H1 (cell line): Measurements from ENCODE around the gene DNASE1L1. TPM values are rescaled to one million over a fixed set of nuclear protein-coding genes. Genes with fewer than 3 reads are reported as not detected.

ENCODE experiments used
- CTCF ChIA-PET: fragments of 300-600 bp; sonication (Branson Sonifier 250); formaldehyde crosslinking; loops from one replicate; lab custom pipeline; 2021; ENCODE audit not compliant: partially characterized antibody; lab: Charles Lee
- POLR2A ChIA-PET: fragments of 300-600 bp; sonication (Branson Sonifier 250); formaldehyde crosslinking; loops from one replicate; lab custom pipeline; 2021; ENCODE audit warnings: inconsistent platforms; ENCODE audit not compliant: partially characterized antibody; lab: Charles Lee
- DNase-seq, 2 experiments: peaks; one replicate each; pipeline versions ENCODE4 v3.0.0 to v3.0.0-alpha.2; 2010 to 2022; ENCODE audit warnings: low spot score in 2 of 2, low read depth in 1 of 2, mixed read lengths in 1 of 2
- FAIRE-seq: peaks from 2 replicates; lab custom pipeline; 2011; peaks lifted over from hg19 to GRCh38; lab: Jason Lieb, UNC
- H2AFZ ChIP-seq: 2 replicates; pipeline ENCODE4 v1.8.1; 2012; ENCODE audit warnings: low read length, inconsistent platforms
- H2AK5ac ChIP-seq: 2 replicates; pipeline ENCODE4 v1.6.1; 2013; ENCODE audit warnings: low read depth, low read length
- H2BK120ac ChIP-seq: replicated peaks from 2 replicates; pipeline ENCODE3; 2013; ENCODE audit warnings: low read depth, low read length, inconsistent platforms
- H2BK12ac ChIP-seq: 2 replicates; pipeline ENCODE4 v1.6.1; 2013; ENCODE audit warnings: low read depth, low read length
- H2BK15ac ChIP-seq: 2 replicates; pipeline ENCODE4 v1.6.1; 2013; ENCODE audit warnings: low read length
- H2BK20ac ChIP-seq: 2 replicates; pipeline ENCODE4 v1.6.1; 2013; ENCODE audit warnings: low read length
- H2BK5ac ChIP-seq: 2 replicates; pipeline ENCODE4 v1.6.1; 2013; ENCODE audit warnings: low read depth, low read length
- H3K14ac ChIP-seq: 2 replicates; pipeline ENCODE4 v1.6.1; 2013; ENCODE audit warnings: inconsistent platforms; ENCODE audit not compliant: insufficient read length
- H3K18ac ChIP-seq: 2 replicates; pipeline ENCODE4 v1.6.1; 2013; ENCODE audit warnings: low read length; ENCODE audit errors: extremely low read depth
- H3K23ac ChIP-seq: 2 replicates; pipeline ENCODE4 v1.6.1; 2013; ENCODE audit warnings: inconsistent platforms; ENCODE audit not compliant: insufficient read length
- H3K23me2 ChIP-seq: 2 replicates; pipeline ENCODE4 v1.6.1; 2013; ENCODE audit warnings: low read depth, low read length
- H3K27ac ChIP-seq: 2 replicates; pipeline ENCODE4 v1.6.1; 2011; ENCODE audit warnings: low read depth, low read length, inconsistent platforms
- H3K27me3 ChIP-seq, 4 experiments: replicated peaks in 1 of 4; 1 replicate in 1 of 4; 2 replicates in 3 of 4; pipeline versions ENCODE4 v1.6.1 to v1.8.1; 2011 to 2013; ENCODE audit warnings: low read length in 3 of 4, mild to moderate bottlenecking in 3 of 4, inconsistent platforms in 2 of 4, mixed read lengths in 2 of 4, moderate library complexity in 1 of 4; ENCODE audit not compliant: control insufficient read depth in 3 of 4, insufficient read depth in 3 of 4; ENCODE audit errors: extremely low read depth in 1 of 4
- H3K36me3 ChIP-seq, 4 experiments: 2 replicates each; pipeline versions ENCODE4 v1.6.1 to v1.8.1; 2011 to 2013; ENCODE audit warnings: mild to moderate bottlenecking in 4 of 4, low read length in 3 of 4, moderate library complexity in 2 of 4, control low read depth in 1 of 4, inconsistent platforms in 1 of 4; ENCODE audit not compliant: insufficient read depth in 4 of 4, control insufficient read depth in 2 of 4
- H3K4ac ChIP-seq: replicated peaks from 2 replicates; pipeline ENCODE3; 2013; ENCODE audit warnings: low read length, low read depth, mixed read lengths, inconsistent platforms; ENCODE audit not compliant: insufficient read length
- H3K4me1 ChIP-seq, 4 experiments: replicated peaks in 1 of 4; 1 replicate in 1 of 4; 2 replicates in 3 of 4; pipeline versions ENCODE4 v1.6.1 to v1.8.1; 2011 to 2013; ENCODE audit warnings: low read length in 3 of 4, inconsistent platforms in 2 of 4, mixed read lengths in 1 of 4; ENCODE audit not compliant: insufficient read depth in 4 of 4, control insufficient read depth in 3 of 4
- H3K4me2 ChIP-seq, 2 experiments: 2 replicates each; pipeline versions ENCODE4 v1.6.1 to v1.8.1; 2011 to 2013; ENCODE audit warnings: low read depth in 2 of 2, low read length in 2 of 2, control low read depth in 1 of 2, inconsistent platforms in 1 of 2, mild to moderate bottlenecking in 1 of 2; ENCODE audit not compliant: insufficient read depth in 1 of 2
- H3K4me3 ChIP-seq, 4 experiments: fragments of 200-600, 300-600 bp in 1 of 4; sonication (generic), shearing (Covaris generic), sonication (Bioruptor Twin) in 1 of 4; 2 replicates each; pipeline versions ENCODE4 v1.5.1 to v1.8.1; 2011 to 2016; ENCODE audit warnings: low read length in 4 of 4, low read depth in 3 of 4, control low read depth in 2 of 4, inconsistent platforms in 2 of 4, mild to moderate bottlenecking in 2 of 4, mixed read lengths in 1 of 4, moderate library complexity in 1 of 4; ENCODE audit not compliant: insufficient read depth in 2 of 4; ENCODE audit errors: extremely low read depth in 1 of 4
- H3K56ac ChIP-seq: replicated peaks from 2 replicates; pipeline ENCODE3; 2013; ENCODE audit warnings: low read depth, mild to moderate bottlenecking, mixed read lengths, low read length, inconsistent platforms; ENCODE audit not compliant: insufficient read length
- H3K79me1 ChIP-seq: 2 replicates; pipeline ENCODE4 v1.6.1; 2013; ENCODE audit warnings: low read depth, low read length, control low read depth
- H3K79me2 ChIP-seq, 2 experiments: 2 replicates each; pipeline versions ENCODE4 v1.6.1 to v1.8.1; 2012 to 2013; ENCODE audit warnings: low read length in 2 of 2, mild to moderate bottlenecking in 2 of 2, inconsistent platforms in 1 of 2; ENCODE audit not compliant: insufficient read depth in 2 of 2, control insufficient read depth in 1 of 2
- H3K9ac ChIP-seq, 4 experiments: replicated peaks in 1 of 4; 1 replicate in 1 of 4; 2 replicates in 3 of 4; pipeline versions ENCODE4 v1.6.1 to v1.8.1; 2011 to 2013; ENCODE audit warnings: low read depth in 3 of 4, low read length in 3 of 4, control low read depth in 2 of 4, mild to moderate bottlenecking in 2 of 4, moderate library complexity in 2 of 4, inconsistent platforms in 1 of 4; ENCODE audit errors: extremely low read depth in 1 of 4
- H3K9me3 ChIP-seq, 2 experiments: 2 replicates each; pipeline versions ENCODE4 v1.6.1 to v1.8.1; 2012 to 2013; ENCODE audit warnings: mild to moderate bottlenecking in 2 of 2, moderate library complexity in 2 of 2, control low read depth in 1 of 2, inconsistent platforms in 1 of 2, low read depth in 1 of 2, low read length in 1 of 2, mixed read lengths in 1 of 2; ENCODE audit not compliant: insufficient read depth in 2 of 2
- H4K20me1 ChIP-seq, 2 experiments: replicated peaks in 1 of 2; 2 replicates each; pipeline versions ENCODE3 to v1.8.1; 2011 to 2013; ENCODE audit warnings: inconsistent platforms in 2 of 2, low read length in 2 of 2, mild to moderate bottlenecking in 1 of 2; ENCODE audit not compliant: insufficient read depth in 2 of 2, control insufficient read depth in 1 of 2
- H4K5ac ChIP-seq: 2 replicates; pipeline ENCODE4 v1.6.1; 2013; ENCODE audit warnings: low read length, low read depth, mixed read lengths, inconsistent platforms; ENCODE audit not compliant: insufficient read length
- H4K8ac ChIP-seq: 2 replicates; pipeline ENCODE4 v1.8.0; 2013; ENCODE audit warnings: mild to moderate bottlenecking, moderate library complexity, low read length, inconsistent platforms; ENCODE audit not compliant: insufficient read depth; ENCODE audit errors: extremely low read depth
- H4K91ac ChIP-seq: replicated peaks from 2 replicates; pipeline ENCODE3; 2013; ENCODE audit warnings: low read length, mixed read lengths, inconsistent platforms; ENCODE audit not compliant: insufficient read length
- BACH1 ChIP-seq: IDR thresholded peaks from 2 replicates; pipeline ENCODE4 v1.6.1; 2012; ENCODE audit warnings: low read length, improper control_type of control experiment
- POLR2A ChIP-seq, 2 experiments: IDR thresholded peaks; 1 replicate in 1 of 2; 2 replicates in 1 of 2; pipeline ENCODE4 v1.6.1; 2011; ENCODE audit warnings: low read depth in 2 of 2, low read length in 2 of 2, mild to moderate bottlenecking in 2 of 2; ENCODE audit errors: control extremely low read depth in 1 of 2
- POLR2AphosphoS5 ChIP-seq: IDR thresholded peaks from 2 replicates; pipeline ENCODE4 v1.6.1; 2011; ENCODE audit warnings: low read depth, low read length
- WGBS, 2 experiments: shearing (Covaris generic) in 1 of 2; methylation state at CpG; one replicate each; pipeline versions ENCODE4 v1.1.6 to v1.1.7; 2013 to 2015; ENCODE audit warnings: low lambda C conversion rate in 2 of 2, mixed read lengths in 2 of 2, inconsistent platforms in 1 of 2, low coverage in 1 of 2, missing lambda C conversion rate in 1 of 2; ENCODE audit not compliant: insufficient replicate concordance in 2 of 2, insufficient coverage in 1 of 2, insufficient read length in 1 of 2; ENCODE audit errors: extremely low coverage in 1 of 2, missing lambda C conversion rate in 1 of 2; 5-methylcytosine and 5-hydroxymethylcytosine counted together
- polyA plus RNA-seq, 7 experiments: library from polyadenylated mRNA; depleted of rRNA in 3 of 7; stranded (reverse) in 5 of 7; unstranded in 2 of 7; fragments of >200 nt in 5 of 7; fragments of 200-250 nt in 2 of 7; gene quantifications; 1 replicate in 5 of 7; 2 replicates in 1 of 7; 4 replicates in 1 of 7; pipeline versions ENCODE4 v1.2.1 to v1.2.3, GENCODE V29; 2011 to 2013; ENCODE audit warnings: missing spikeins in 2 of 7, mixed read lengths in 2 of 7
- total RNA-seq: library from RNA; stranded (reverse); fragmentation: NEBNext Ultra II Directional; extraction: Animal tissue kit (Norgen Biotek cat#: 25700); gene quantifications from 2 replicates; pipeline ENCODE4 v1.2.1, GENCODE V29; 2021

Gene DNASE1L1
- total and polyA plus RNA-seq, 2 of the 8 experiments (the other 6 are each of a cell fraction or from before 2014, with no cell fraction given): 8.7 to 30.0 TPM

DNA sequence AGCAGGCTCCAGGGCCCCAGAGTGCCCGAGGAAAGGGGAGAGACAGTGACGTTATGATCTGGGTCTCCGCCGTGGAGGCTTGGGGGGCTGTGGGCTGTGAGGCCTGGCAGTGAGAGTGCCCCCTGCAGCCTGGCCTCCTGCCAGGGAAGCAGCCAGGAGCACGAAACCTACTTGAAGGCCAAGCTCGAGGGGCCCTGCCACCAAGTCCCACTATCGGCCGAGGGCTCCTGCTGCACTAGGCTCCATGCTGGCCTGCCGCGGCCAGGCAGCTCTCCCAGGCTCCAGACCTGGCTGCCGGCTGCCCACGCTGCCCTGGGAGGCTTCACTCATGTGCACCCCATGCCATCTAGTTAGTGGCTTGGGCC, 53.3 kb downstream of the DNASE1L1 start:
- Histone ChIP-seq H3K79me1 (no peaks in the 10 kb centered on the region; the same call in 1 of the 2 replicates), H3K4me1 (no peaks in the 10 kb centered on the region), H2AFZ (no peak overlapping the region), H3K18ac (no peak overlapping the region), H2BK120ac (no peak overlapping the region), H3K4me3 (no peak overlapping the region), H3K23ac (no peak overlapping the region), H2AK5ac (no peak overlapping the region), H2BK12ac (no peak overlapping the region), H3K4ac (no peak overlapping the region), H4K5ac (no peak overlapping the region), H3K27me3 (no peaks in the 10 kb centered on the region), H3K79me2 (no peaks in the 10 kb centered on the region; a peak in 1 of 4 replicates), H3K27ac (no peak overlapping the region), H2BK20ac (no peak overlapping the region), H2BK5ac (no peak overlapping the region), H3K9me3 (no peaks in the 10 kb centered on the region), H4K91ac (no peak overlapping the region), H3K14ac (no peak overlapping the region), H3K56ac (no peak overlapping the region), H3K36me3 (peaks cover 41 to 99% (median 84%) of the 10 kb centered on the region in 4 experiments), H4K20me1 (peaks cover 7 to 44% of the 10 kb centered on the region in 2 experiments), H3K23me2 (no peaks in the 10 kb centered on the region), H3K4me2 (no peak overlapping the region), H2BK15ac (no peak overlapping the region), H4K8ac (no peak overlapping the region), H3K9ac (no peak overlapping the region)
- no peak for DNase-seq
- no peak for FAIRE-seq
- POLR2A ChIA-PET: interaction anchor here (1.0 to 15.6 kb wide), 5 partner anchors 7 to 45 kb away, joined by 3 to 348 read pairs (median 12); partner anchors contain the start of gene RPL10
- 100% methylated on average over 5 of the region's 12 CpGs; no CpG with 5 or more reads in 1 of the 2 experiments for WGBS, 2 experiments
- TF ChIP-seq POLR2AphosphoS5: peak; percentile 30; the same call in 1 of the 2 replicates
- TF ChIP-seq BACH1: no peak
- peak in 1 of 2 experiments; percentile 51; a peak in 1 of 3 replicates for TF ChIP-seq POLR2A (IDR thresholded peaks at IDR 0.05; ENCODE audit: control extremely low read depth in 1 of 2, low read depth in 2 of 2, low read length in 2 of 2)
- CTCF ChIA-PET: interaction anchor here (0.9 kb wide), 1 partner anchor 17 kb away, joined by 3 read pairs; no protein-coding TSS in a partner anchor
